Muscle layer of duodenum (tissue), 2 donors: Measurements from ENCODE around the gene TBC1D19.

Experiments
- H3K27ac ChIP-seq: one replicate; pipeline ENCODE4 v1.7.0; 2013; ENCODE audit warnings: mild to moderate bottlenecking, low read length
- H3K27me3 ChIP-seq: one replicate; pipeline ENCODE4 v1.7.0; 2013; ENCODE audit warnings: low read depth, mild to moderate bottlenecking, control low read depth, low read length
- H3K36me3 ChIP-seq, 2 donors: one replicate each; pipeline ENCODE4 v1.7.0; 2013; ENCODE audit warnings: low read length in 2 of 2, control low read depth in 1 of 2, mild to moderate bottlenecking in 1 of 2; ENCODE audit not compliant: insufficient read depth in 2 of 2, control insufficient read depth in 1 of 2
- H3K4me1 ChIP-seq, 2 donors: one replicate each; pipeline ENCODE4 v1.7.0; 2013; ENCODE audit warnings: low read length in 2 of 2, mild to moderate bottlenecking in 2 of 2, control low read depth in 1 of 2, moderate library complexity in 1 of 2; ENCODE audit not compliant: insufficient read depth in 2 of 2, control insufficient read depth in 1 of 2
- H3K4me3 ChIP-seq, 2 donors: one replicate each; pipeline ENCODE4 v1.7.0; 2013; ENCODE audit warnings: low read length in 2 of 2, low read depth in 1 of 2, mild to moderate bottlenecking in 1 of 2
- H3K9me3 ChIP-seq, 2 donors: one replicate each; pipeline ENCODE4 v1.7.0; 2013; ENCODE audit warnings: low read length in 2 of 2, control low read depth in 1 of 2, mild to moderate bottlenecking in 1 of 2; ENCODE audit not compliant: control insufficient read depth in 1 of 2
- donor health status: healthy.

TBC1D19 gene

GRCh38 chr4:26782168-26782829, 198.4 kb downstream of the TBC1D19 start:
- H3K9me3 ChIP-seq = no peaks in the 10 kb centered on the region
- no peaks in the 10 kb centered on the region for H3K27me3 ChIP-seq
- peaks cover 0 to 3% of the 10 kb centered on the region in 2 donors for H3K36me3 ChIP-seq
- no peak overlapping the region for H3K27ac ChIP-seq
- no peak overlapping the region for H3K4me3 ChIP-seq
- H3K4me1 ChIP-seq = no peaks in the 10 kb centered on the region

- no peaks in the 10 kb centered on the region for H3K27me3 ChIP-seq
- H3K36me3 ChIP-seq = peaks cover 0 to 3% of the 10 kb centered on the region in 2 donors
- H3K4me3 ChIP-seq = no peak overlapping the region
- H3K4me1 ChIP-seq = peaks cover 4 to 5% of the 10 kb centered on the region in 2 donors
- no peak overlapping the region for H3K27ac ChIP-seq
- H3K9me3 ChIP-seq = no peaks in the 10 kb centered on the region
These were observed 198.9 kb downstream of the TBC1D19 start for GRCh38 chr4:26782830-26783202.

- no peaks in the 10 kb centered on the region for H3K27me3 ChIP-seq
- peaks cover 0 to 3% of the 10 kb centered on the region in 2 donors for H3K36me3 ChIP-seq
- no peak overlapping the region for H3K4me3 ChIP-seq
- H3K4me1 ChIP-seq = peaks cover 9 to 12% of the 10 kb centered on the region in 2 donors
- H3K27ac ChIP-seq = no peak overlapping the region
- H3K9me3 ChIP-seq = no peaks in the 10 kb centered on the region
These were observed 200.5 kb downstream of the TBC1D19 start for GRCh38 chr4:26784207-26784865.

- H3K36me3 ChIP-seq = peaks cover 0 to 3% of the 10 kb centered on the region in 2 donors
- no peak overlapping the region for H3K4me3 ChIP-seq
- H3K27ac ChIP-seq = no peak overlapping the region
- peaks cover 9 to 12% of the 10 kb centered on the region in 2 donors for H3K4me1 ChIP-seq
- H3K27me3 ChIP-seq = no peaks in the 10 kb centered on the region
- peaks cover 0 to 4% of the 10 kb centered on the region in 2 donors for H3K9me3 ChIP-seq
These were observed 201.4 kb downstream of the TBC1D19 start for GRCh38 chr4:26785312-26785711.

GRCh38 chr4:26785810-26786209, 201.9 kb downstream of the TBC1D19 start:
- Histone ChIP-seq H3K36me3 (peaks cover 0 to 3% of the 10 kb centered on the region in 2 donors), H3K4me3 (no peak overlapping the region), H3K27ac (no peak overlapping the region), H3K9me3 (peaks cover 0 to 4% of the 10 kb centered on the region in 2 donors), H3K4me1 (peaks cover 9 to 12% of the 10 kb centered on the region in 2 donors), H3K27me3 (no peaks in the 10 kb centered on the region)

GRCh38 chr4:26786916-26787315, 203.0 kb downstream of the TBC1D19 start:
- H3K4me1 ChIP-seq = peaks cover 9 to 12% of the 10 kb centered on the region in 2 donors
- no peak overlapping the region for H3K4me3 ChIP-seq
- no peak overlapping the region for H3K27ac ChIP-seq
- H3K36me3 ChIP-seq = peaks cover 0 to 3% of the 10 kb centered on the region in 2 donors
- H3K27me3 ChIP-seq = no peaks in the 10 kb centered on the region
- H3K9me3 ChIP-seq = peaks cover 0 to 4% of the 10 kb centered on the region in 2 donors

- H3K9me3 ChIP-seq = peaks cover 0 to 4% of the 10 kb centered on the region in 2 donors
- peak overlapping the region; percentile 27 for H3K27ac ChIP-seq
- no peaks in the 10 kb centered on the region for H3K27me3 ChIP-seq
- H3K4me3 ChIP-seq = no peak overlapping the region
- peaks cover 9 to 12% of the 10 kb centered on the region in 2 donors for H3K4me1 ChIP-seq
- no peaks in the 10 kb centered on the region for H3K36me3 ChIP-seq
These were observed 203.8 kb downstream of the TBC1D19 start for GRCh38 chr4:26787461-26788340.

- peaks cover 9 to 12% of the 10 kb centered on the region in 2 donors for H3K4me1 ChIP-seq
- H3K27ac ChIP-seq = no peak overlapping the region
- no peaks in the 10 kb centered on the region for H3K27me3 ChIP-seq
- peaks cover 0 to 4% of the 10 kb centered on the region in 2 donors for H3K9me3 ChIP-seq
- H3K4me3 ChIP-seq = no peak overlapping the region
- H3K36me3 ChIP-seq = no peaks in the 10 kb centered on the region
These were observed 204.5 kb downstream of the TBC1D19 start for GRCh38 chr4:26788341-26788733.

GRCh38 chr4:26789208-26789607, 205.3 kb downstream of the TBC1D19 start:
- peaks cover 0 to 4% of the 10 kb centered on the region in 2 donors for H3K9me3 ChIP-seq
- no peak overlapping the region for H3K27ac ChIP-seq
- peaks cover 9 to 12% of the 10 kb centered on the region in 2 donors for H3K4me1 ChIP-seq
- H3K4me3 ChIP-seq = no peak overlapping the region
- H3K27me3 ChIP-seq = no peaks in the 10 kb centered on the region
- no peaks in the 10 kb centered on the region for H3K36me3 ChIP-seq

GRCh38 chr4:26791346-26791745, 207.5 kb downstream of the TBC1D19 start:
- Histone ChIP-seq H3K4me3 (no peak overlapping the region), H3K27ac (no peak overlapping the region), H3K36me3 (no peaks in the 10 kb centered on the region)

GRCh38 chr4:26792639-26793038, 208.8 kb downstream of the TBC1D19 start:
- Histone ChIP-seq H3K9me3 (peaks cover 0 to 4% of the 10 kb centered on the region in 2 donors), H3K27me3 (no peaks in the 10 kb centered on the region), H3K4me1 (peaks cover 6 to 9% of the 10 kb centered on the region in 2 donors), H3K36me3 (no peaks in the 10 kb centered on the region), H3K4me3 (no peak overlapping the region), H3K27ac (no peak overlapping the region)

More at GRCh38 chr4:26791346-26791745, 207.5 kb downstream of the TBC1D19 start:
- Histone ChIP-seq H3K9me3 (peaks cover 0 to 4% of the 10 kb centered on the region in 2 donors), H3K4me1 (peaks cover 9 to 12% of the 10 kb centered on the region in 2 donors), H3K27me3 (no peaks in the 10 kb centered on the region)
